ENCODE measurements around the gene THOC2. TPM values are rescaled to one million over a fixed set of nuclear protein-coding genes. Genes with fewer than 3 reads are reported as not detected.

Gene THOC2
- total RNA-seq, 3 donors from 2014 or later (not counting 1 experiment from before 2014, with no cell fraction given), result 86.9 to 114 (median 90.3) TPM

- H3K27me3 Mint-ChIP-seq (ENCODE audit: low read depth in 2 of 2), result peaks cover 5 to 12% of the 10 kb centered on the region in 2 donors
- no peaks in the 10 kb centered on the region for H3K4me1 Mint-ChIP-seq
- no peaks in the 10 kb centered on the region for H3K9me3 ChIP-seq (ENCODE audit: control insufficient read depth, insufficient read depth, low read length)
- no peak for DNase-seq
- no peak overlapping the region for H3K4me3 Mint-ChIP-seq
- no peak for ATAC-seq
- H3K27me3 ChIP-seq (ENCODE audit: control insufficient read depth, insufficient read depth, low read length), result no peaks in the 10 kb centered on the region
- H3K4me3 ChIP-seq (ENCODE audit: low read length), result no peak overlapping the region
- H3K4me1 ChIP-seq (ENCODE audit: control insufficient read depth, insufficient read depth, low read length), result no peaks in the 10 kb centered on the region
- H3K36me3 Mint-ChIP-seq, result no peaks in the 10 kb centered on the region
- intact Hi-C loops (cut with micrococcal nuclease), result no loop called here
- H3K9me3 Mint-ChIP-seq, result peaks cover 0 to 2% of the 10 kb centered on the region in 2 donors
- no peak overlapping the region for H3K27ac Mint-ChIP-seq
- no peak overlapping the region for H3K27ac ChIP-seq (ENCODE audit: low read length)
- no peaks in the 10 kb centered on the region for H3K36me3 ChIP-seq (ENCODE audit: control insufficient read depth, insufficient read depth, low read length)
- no peak for TF ChIP-seq CTCF (IDR thresholded peaks at IDR 0.05)
Observed at GRCh38 chrX:123756320-123756719, 23.5 kb upstream of the THOC2 start.

- intact Hi-C loops (cut with micrococcal nuclease), result no loop called here
- H3K36me3 Mint-ChIP-seq, result no peaks in the 10 kb centered on the region
- Histone ChIP-seq H3K27me3 (ENCODE audit: control insufficient read depth, insufficient read depth, low read length) (no peaks in the 10 kb centered on the region), H3K9me3 (ENCODE audit: control insufficient read depth, insufficient read depth, low read length) (no peaks in the 10 kb centered on the region), H3K36me3 (ENCODE audit: control insufficient read depth, insufficient read depth, low read length) (no peaks in the 10 kb centered on the region), H3K27ac (ENCODE audit: low read length) (no peak overlapping the region), H3K4me3 (ENCODE audit: low read length) (no peak overlapping the region), H3K4me1 (ENCODE audit: control insufficient read depth, insufficient read depth, low read length) (no peaks in the 10 kb centered on the region)
- DNase-seq (no peak), ATAC-seq (no peak)
- peaks cover 0 to 2% of the 10 kb centered on the region in 2 donors for H3K9me3 Mint-ChIP-seq
- H3K4me3 Mint-ChIP-seq, result no peak overlapping the region
- 56% methylated on average over 1 of the region's 2 CpGs for WGBS (ENCODE audit: insufficient coverage)
- H3K4me1 Mint-ChIP-seq, result no peaks in the 10 kb centered on the region
- no peak overlapping the region for H3K27ac Mint-ChIP-seq
- H3K27me3 Mint-ChIP-seq (ENCODE audit: low read depth in 2 of 2), result peaks cover 5 to 12% of the 10 kb centered on the region in 2 donors
- TF ChIP-seq CTCF (IDR thresholded peaks at IDR 0.05), result no peak
Observed at GRCh38 chrX:123755107-123755506, 22.3 kb upstream of the THOC2 start.

DNA sequence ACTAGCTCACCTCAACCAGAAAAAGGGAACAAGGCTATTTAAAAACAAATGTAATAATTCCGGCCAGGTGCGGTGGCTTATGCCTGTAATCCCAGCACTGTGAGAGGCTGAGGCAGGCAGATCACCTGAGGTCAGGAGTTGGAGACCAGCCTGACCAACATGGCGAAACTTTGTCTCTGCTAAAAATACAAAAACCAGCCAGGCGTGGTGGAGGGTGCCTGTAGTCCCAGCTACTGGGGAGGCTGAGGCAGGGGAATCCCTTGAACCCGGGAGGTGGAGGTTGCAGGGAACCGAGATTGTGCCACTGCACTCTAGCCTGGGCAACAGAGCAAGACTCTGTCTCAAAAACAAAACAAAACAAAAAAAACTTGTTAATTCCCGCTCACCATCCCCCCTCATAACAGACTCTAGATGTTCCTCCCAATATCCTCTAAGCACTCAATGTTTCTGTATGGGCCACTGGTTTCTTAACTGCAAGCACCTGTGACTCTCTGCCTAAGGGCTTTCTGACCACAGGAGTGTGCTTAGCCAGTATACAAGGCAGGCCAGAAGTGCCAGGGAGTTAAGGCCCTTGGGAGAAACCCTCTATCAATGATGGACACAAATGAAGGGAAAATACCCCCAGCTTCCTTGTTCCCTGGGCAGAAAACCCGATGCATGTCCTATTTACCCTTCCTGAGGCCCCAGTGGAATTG, 21.0 kb upstream of the THOC2 start:
- no peak for ATAC-seq
- H3K27me3 Mint-ChIP-seq (ENCODE audit: low read depth in 2 of 2), result peaks cover 5 to 10% of the 10 kb centered on the region in 2 donors

More for the DNA sequence above, 21.0 kb upstream of the THOC2 start:
- intact Hi-C loops (cut with micrococcal nuclease), result no loop called here
- TF ChIP-seq CTCF (IDR thresholded peaks at IDR 0.05), result no peak
- Mint-ChIP-seq H3K27ac (no peak overlapping the region), H3K36me3 (no peaks in the 10 kb centered on the region), H3K4me1 (no peaks in the 10 kb centered on the region), H3K4me3 (no peak overlapping the region), H3K9me3 (peaks cover 0 to 2% of the 10 kb centered on the region in 2 donors)
- H3K27me3 ChIP-seq (ENCODE audit: control insufficient read depth, insufficient read depth, low read length), result no peaks in the 10 kb centered on the region
- 80% methylated on average over 8 of the region's 8 CpGs for WGBS (ENCODE audit: insufficient coverage)
- H3K4me3 ChIP-seq (ENCODE audit: low read length), result no peak overlapping the region
- DNase-seq, result no peak
- no peaks in the 10 kb centered on the region for H3K9me3 ChIP-seq (ENCODE audit: control insufficient read depth, insufficient read depth, low read length)
- no peak overlapping the region for H3K27ac ChIP-seq (ENCODE audit: low read length)
- no peaks in the 10 kb centered on the region for H3K4me1 ChIP-seq (ENCODE audit: control insufficient read depth, insufficient read depth, low read length)
- no peaks in the 10 kb centered on the region for H3K36me3 ChIP-seq (ENCODE audit: control insufficient read depth, insufficient read depth, low read length)
